HepG2 (cell line): ENCODE results near the gene PANX1.

Experiments used
- BCL3 ChIP-seq: sonication (generic); formaldehyde crosslinking; IDR thresholded peaks from 2 replicates; pipeline ENCODE4 v1.5.1; 2020; ENCODE audit warnings: mild to moderate bottlenecking, missing genetic modification reagents, moderate library complexity
- FOXJ3 ChIP-seq: sonication (generic); formaldehyde crosslinking; IDR thresholded peaks from 2 replicates; pipeline ENCODE4 v1.4.0; 2020; ENCODE audit warnings: missing genetic modification reagents, mild to moderate bottlenecking, borderline replicate concordance
- POLR2A ChIP-seq, 2 experiments: IDR thresholded peaks; 2 replicates each; pipeline ENCODE4 v1.6.1; 2011; ENCODE audit warnings: low read depth in 2 of 2, low read length in 2 of 2, mild to moderate bottlenecking in 1 of 2, moderate library complexity in 1 of 2; ENCODE audit not compliant: insufficient read depth in 1 of 2
- USF2 ChIP-seq, 2 experiments: sonication (generic) in 1 of 2; formaldehyde crosslinking in 1 of 2; IDR thresholded peaks; 2 replicates each; pipeline versions ENCODE4 v1.5.1 to v1.6.1; 2011 to 2020; ENCODE audit warnings: borderline replicate concordance in 1 of 2, low read depth in 1 of 2, low read length in 1 of 2, mild to moderate bottlenecking in 1 of 2, missing genetic modification reagents in 1 of 2, moderate library complexity in 1 of 2

DNA sequence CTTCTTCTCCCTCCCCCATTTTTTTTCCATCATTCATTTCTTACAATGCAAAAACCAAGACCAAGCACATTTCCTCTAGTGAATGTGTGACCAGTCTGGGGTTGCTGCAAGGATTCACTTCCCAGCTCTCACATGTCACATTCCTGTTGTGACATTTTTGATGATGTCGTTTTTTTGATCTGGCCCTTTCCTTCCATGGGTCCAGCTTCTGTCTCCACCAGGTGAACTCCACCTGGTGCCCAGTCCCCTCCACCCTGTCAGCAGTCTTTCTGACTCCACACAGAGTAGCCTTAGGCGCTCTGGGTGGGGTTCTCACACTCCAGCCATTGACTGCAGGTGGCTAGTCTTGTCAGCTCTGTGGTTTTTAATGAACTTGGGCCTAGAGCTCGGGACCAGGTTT is 15.6 kb downstream of the PANX1 start:
- TF ChIP-seq POLR2A (IDR thresholded peaks at IDR 0.05; ENCODE audit: insufficient read depth in 1 of 2, low read depth in 2 of 2, low read length in 2 of 2), result no peak
- no peak for TF ChIP-seq USF2 (IDR thresholded peaks at IDR 0.05; ENCODE audit: low read depth, low read length)
- no peak for TF ChIP-seq USF2 (CRISPR knock-in tag; IDR thresholded peaks at IDR 0.05; ENCODE audit: borderline replicate concordance)
- no peak for TF ChIP-seq BCL3 (CRISPR knock-in tag)
- TF ChIP-seq FOXJ3 (CRISPR knock-in tag), result no peak
